Astrocyte (in vitro differentiated cells and primary cell): ENCODE data around the gene GH1. TPM values are rescaled to one million over a fixed set of nuclear protein-coding genes. Genes with fewer than 3 reads are reported as not detected.
"Not testable (repeated sequence)": the region's sequence is repeated elsewhere in the genome, so short reads cannot be mapped to it uniquely, and the experiment has no call there.

Experiments used
- DNase-seq: peaks from one replicate; pipeline ENCODE4 v3.0.0-alpha.2; 2010; ENCODE audit warnings: low read depth
- FAIRE-seq: peaks from 2 replicates; lab custom pipeline; 2011; peaks lifted over from hg19 to GRCh38; lab: Jason Lieb, UNC
- H2AFZ ChIP-seq: 2 replicates; pipeline ENCODE4 v1.6.0; 2012; ENCODE audit warnings: low read depth, low read length, inconsistent platforms
- H3K27ac ChIP-seq: 2 replicates; pipeline ENCODE4 v1.5.1; 2011; ENCODE audit warnings: low read depth, low read length, inconsistent platforms
- H3K27me3 ChIP-seq: 2 replicates; pipeline ENCODE4 v1.6.0; 2011; ENCODE audit warnings: low read length, inconsistent platforms; ENCODE audit not compliant: insufficient read depth
- H3K36me3 ChIP-seq: 2 replicates; pipeline ENCODE4 v1.5.1; 2011; ENCODE audit warnings: low read length, inconsistent platforms; ENCODE audit not compliant: insufficient read depth
- H3K4me1 ChIP-seq: 2 replicates; pipeline ENCODE4 v1.5.1; 2011; ENCODE audit warnings: low read length, inconsistent platforms; ENCODE audit not compliant: insufficient read depth
- H3K4me2 ChIP-seq: 2 replicates; pipeline ENCODE4 v1.6.0; 2012; ENCODE audit warnings: low read length, inconsistent platforms
- H3K4me3 ChIP-seq: 2 replicates; pipeline ENCODE4 v1.5.1; 2011; ENCODE audit warnings: low read depth, mild to moderate bottlenecking, low read length, inconsistent platforms; ENCODE audit not compliant: insufficient read depth
- H3K79me2 ChIP-seq: 2 replicates; pipeline ENCODE4 v1.6.0; 2012; ENCODE audit warnings: mild to moderate bottlenecking, low read length, inconsistent platforms; ENCODE audit not compliant: insufficient read depth
- H3K9ac ChIP-seq: 2 replicates; pipeline ENCODE4 v1.6.0; 2012; ENCODE audit warnings: mild to moderate bottlenecking, low read length, inconsistent platforms
- H3K9me3 ChIP-seq: 2 replicates; pipeline ENCODE4 v1.5.1; 2012; ENCODE audit warnings: low read depth, mild to moderate bottlenecking, low read length, inconsistent platforms; ENCODE audit not compliant: insufficient read depth
- H4K20me1 ChIP-seq: 2 replicates; pipeline ENCODE4 v1.6.0; 2012; ENCODE audit warnings: low read length, inconsistent platforms; ENCODE audit not compliant: insufficient read depth
- H3K27ac Mint-ChIP-seq: one replicate; pipeline ENCODE4 v1.8.0; 2021; ENCODE audit warnings: mild to moderate bottlenecking, mixed read lengths; ENCODE audit not compliant: unreplicated experiment
- H3K27me3 Mint-ChIP-seq: one replicate; pipeline ENCODE4 v1.8.0; 2021; ENCODE audit warnings: low read depth, mixed read lengths; ENCODE audit not compliant: unreplicated experiment
- H3K36me3 Mint-ChIP-seq: one replicate; pipeline ENCODE4 v1.8.0; 2021; ENCODE audit warnings: low read depth, mixed read lengths; ENCODE audit not compliant: unreplicated experiment
- H3K4me1 Mint-ChIP-seq: one replicate; pipeline ENCODE4 v1.8.0; 2021; ENCODE audit warnings: low read depth, mixed read lengths; ENCODE audit not compliant: unreplicated experiment
- H3K4me3 Mint-ChIP-seq: one replicate; pipeline ENCODE4 v1.8.0; 2021; ENCODE audit warnings: mild to moderate bottlenecking, moderate library complexity, mixed read lengths; ENCODE audit not compliant: unreplicated experiment
- H3K9me3 Mint-ChIP-seq: one replicate; pipeline ENCODE4 v1.8.0; 2021; ENCODE audit warnings: mild to moderate bottlenecking, mixed read lengths; ENCODE audit not compliant: unreplicated experiment
- total RNA-seq: library from RNA; stranded (reverse); gene quantifications from 2 replicates; pipeline ENCODE4 v1.2.1, GENCODE V29; 2021

The GH1 gene
- total RNA-seq, 1 donor from 2014 or later, result not detected

DNA sequence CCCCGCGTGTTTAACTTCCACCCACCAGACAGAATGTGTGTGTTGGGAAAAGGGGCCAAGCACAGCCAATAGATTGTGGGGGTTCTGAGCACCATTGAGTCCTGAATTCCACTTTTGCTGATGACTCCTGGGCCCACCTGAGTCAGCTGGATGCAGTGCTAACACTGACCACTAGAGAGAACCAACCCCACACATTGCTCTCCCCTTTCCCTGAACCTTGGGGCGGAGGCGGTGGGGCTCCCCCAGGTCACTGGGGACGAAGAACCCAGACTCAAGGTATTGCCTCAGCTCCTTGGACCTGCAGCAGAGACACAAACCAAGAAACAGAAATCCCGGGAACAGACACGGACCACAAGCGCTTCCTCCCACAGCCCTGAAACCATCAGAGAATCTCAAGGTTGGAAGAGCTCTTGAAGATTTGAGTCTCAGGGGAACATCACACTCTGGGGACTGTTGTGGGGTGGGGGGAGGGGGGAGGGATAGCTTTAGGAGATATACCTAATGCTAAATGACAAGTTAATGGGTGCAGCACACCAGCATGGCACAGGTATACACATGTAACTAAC, 44.5 kb downstream of the GH1 start:
- H4K20me1 ChIP-seq, H3K4me1 ChIP-seq, H3K27ac ChIP-seq, DNase-seq, H3K9ac ChIP-seq, H3K79me2 ChIP-seq, H3K27me3 ChIP-seq, H3K4me2 ChIP-seq, H3K27ac Mint-ChIP-seq, H2AFZ ChIP-seq, H3K9me3 ChIP-seq, H3K36me3 ChIP-seq, H3K9me3 Mint-ChIP-seq, H3K4me3 ChIP-seq, FAIRE-seq, H3K4me3 Mint-ChIP-seq, H3K36me3 Mint-ChIP-seq: not testable (repeated sequence)
- H3K27me3 Mint-ChIP-seq, result peaks cover 11% of the 10 kb centered on the region
- H3K4me1 Mint-ChIP-seq, result peaks cover 18% of the 10 kb centered on the region

DNA sequence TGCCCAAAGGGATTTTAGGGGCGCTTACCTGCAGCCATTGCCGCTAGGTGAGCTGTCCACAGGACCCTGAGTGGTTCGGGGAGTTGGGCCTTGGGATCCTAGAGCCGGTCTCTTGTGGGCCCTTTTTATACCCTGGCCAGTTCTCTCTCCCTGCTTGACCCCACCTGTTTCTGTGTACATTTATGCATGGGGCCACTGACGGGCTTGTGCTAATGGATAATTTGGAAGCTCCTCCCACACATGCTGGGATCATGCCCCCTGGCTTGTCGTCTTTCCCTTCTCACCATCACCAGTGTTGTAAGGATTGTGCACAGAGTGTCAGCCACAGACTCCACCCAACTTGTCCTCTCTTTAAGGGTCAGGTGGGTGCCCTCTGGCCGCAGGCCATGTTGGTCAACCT, 45.1 kb downstream of the GH1 start, which contains the start of gene CSH2:
TSS of gene CSH2 (minus strand) at position 101 of the 400 bp plus-strand sequence. CDS start at position 38, 63 bp downstream.
- not testable (repeated sequence) for FAIRE-seq, H3K9me3 Mint-ChIP-seq, DNase-seq

DNA sequence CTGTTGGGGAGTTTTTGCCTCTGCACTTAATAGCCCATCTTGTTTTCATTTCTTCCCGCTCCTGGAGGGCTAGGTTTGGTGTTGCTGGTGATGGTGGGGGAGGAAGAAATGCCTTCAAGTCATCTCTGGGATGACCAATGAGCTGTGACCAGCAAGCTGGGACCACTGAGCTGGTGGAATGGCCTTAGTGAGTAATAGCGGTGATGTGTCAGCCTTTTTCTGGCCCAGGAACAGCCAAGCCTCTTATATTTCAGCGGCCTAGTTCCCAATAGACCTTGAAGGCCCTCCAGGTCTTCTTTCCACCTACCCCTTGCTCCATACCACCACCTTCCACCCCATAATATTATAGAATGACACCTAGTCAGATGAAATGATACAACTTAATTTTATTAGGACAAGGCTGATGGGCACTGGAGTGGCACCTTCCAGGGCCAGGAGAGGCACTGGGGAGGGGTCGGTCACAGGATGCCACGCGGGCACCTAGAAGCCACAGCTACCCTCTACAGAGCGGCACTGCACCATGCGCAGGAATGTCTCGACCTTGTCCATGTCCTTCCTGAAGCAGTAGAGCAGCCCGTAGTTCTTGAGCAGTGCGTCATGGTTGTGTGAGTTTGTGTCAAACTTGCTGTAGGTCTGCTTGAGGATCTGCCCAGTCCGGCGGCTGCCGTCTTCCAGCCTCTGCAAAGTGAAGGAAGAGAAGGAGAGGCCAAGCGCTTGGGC, 46.8 kb downstream of the GH1 start:
- H3K27me3 Mint-ChIP-seq, H3K27me3 ChIP-seq, H3K9me3 ChIP-seq, DNase-seq, FAIRE-seq, H3K4me3 ChIP-seq, H4K20me1 ChIP-seq, H3K9me3 Mint-ChIP-seq, H3K36me3 Mint-ChIP-seq, H3K4me3 Mint-ChIP-seq, H3K79me2 ChIP-seq, H3K4me2 ChIP-seq, H3K27ac ChIP-seq, H2AFZ ChIP-seq, H3K9ac ChIP-seq, H3K4me1 ChIP-seq, H3K36me3 ChIP-seq, H3K27ac Mint-ChIP-seq: not testable (repeated sequence)
- peaks cover 18% of the 10 kb centered on the region for H3K4me1 Mint-ChIP-seq

More for the DNA sequence above, 45.1 kb downstream of the GH1 start, which contains the start of gene CSH2:
- not testable (repeated sequence) for H2AFZ ChIP-seq, H3K27me3 ChIP-seq, H4K20me1 ChIP-seq, H3K27me3 Mint-ChIP-seq, H3K36me3 ChIP-seq, H3K4me3 ChIP-seq, H3K27ac ChIP-seq, H3K27ac Mint-ChIP-seq, H3K9me3 ChIP-seq, H3K4me1 ChIP-seq, H3K9ac ChIP-seq, H3K36me3 Mint-ChIP-seq, H3K79me2 ChIP-seq, H3K4me2 ChIP-seq, H3K4me3 Mint-ChIP-seq
- H3K4me1 Mint-ChIP-seq, result peaks cover 18% of the 10 kb centered on the region

DNA sequence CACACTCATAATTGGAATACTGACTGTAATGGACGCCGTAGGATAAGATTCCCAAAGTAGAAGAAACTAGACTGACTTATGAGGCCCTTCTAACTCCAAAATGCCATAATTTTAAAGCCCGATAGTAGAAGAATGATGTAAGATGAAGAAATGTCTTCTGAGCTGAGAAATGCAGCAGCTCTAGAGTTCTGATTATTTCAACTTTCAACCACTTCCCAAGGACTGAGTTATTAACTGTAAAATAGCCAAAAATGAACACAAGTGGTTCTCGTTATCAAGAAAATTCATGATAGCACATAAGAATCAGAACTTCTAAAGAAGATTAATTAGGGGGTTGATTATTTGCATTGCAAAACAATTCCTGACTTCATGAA, 48.4 kb downstream of the GH1 start:
- not testable (repeated sequence) for H3K4me1 ChIP-seq, H3K9me3 ChIP-seq, H3K4me3 Mint-ChIP-seq, H3K27ac ChIP-seq, H3K4me2 ChIP-seq, H3K79me2 ChIP-seq, DNase-seq, H3K36me3 Mint-ChIP-seq, H4K20me1 ChIP-seq, H2AFZ ChIP-seq, H3K36me3 ChIP-seq, H3K4me3 ChIP-seq, H3K27me3 Mint-ChIP-seq, H3K9ac ChIP-seq, FAIRE-seq, H3K27me3 ChIP-seq, H3K9me3 Mint-ChIP-seq
- Mint-ChIP-seq H3K4me1 (peaks cover 18% of the 10 kb centered on the region), H3K27ac (peak overlapping the region; percentile 14)

DNA sequence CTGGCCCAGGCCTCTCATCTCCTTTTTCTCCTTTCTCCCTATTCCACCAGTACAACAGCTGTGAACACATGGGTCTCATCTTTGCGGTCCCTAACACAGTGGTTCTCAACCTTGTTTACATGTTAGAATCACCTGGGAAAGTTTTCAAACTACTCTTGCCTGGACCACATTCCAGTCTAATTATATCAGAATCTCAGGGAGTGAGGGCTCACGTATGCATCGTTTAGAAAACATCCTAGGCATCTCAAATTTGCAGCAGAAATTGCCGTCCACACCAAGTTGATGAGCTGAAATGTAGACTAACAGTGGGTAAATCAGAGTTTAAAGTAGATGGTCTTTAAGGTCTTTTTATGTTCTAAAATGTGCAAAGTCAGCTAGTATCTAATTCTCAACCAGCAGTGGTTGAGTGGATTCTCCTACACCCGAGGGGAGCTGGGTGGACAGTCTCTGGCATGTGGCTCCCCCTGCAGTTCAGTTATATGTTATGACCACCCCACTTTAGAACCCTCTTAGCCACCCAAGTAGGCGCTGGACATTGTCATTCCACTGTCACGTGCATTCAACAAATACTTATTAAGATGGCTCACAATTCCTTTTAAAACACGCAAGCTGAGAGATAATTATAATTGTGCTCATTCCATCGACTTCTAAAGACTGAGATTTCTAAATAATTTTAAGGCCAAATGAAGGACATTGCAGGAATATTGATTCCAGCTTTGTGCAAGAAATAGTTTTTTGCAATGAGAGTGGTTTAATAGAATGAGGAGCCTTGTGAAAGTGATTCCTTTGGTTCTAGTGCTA, 48.9 kb downstream of the GH1 start:
- H3K27me3 ChIP-seq, H3K4me3 Mint-ChIP-seq, H3K9me3 ChIP-seq, H3K9ac ChIP-seq, H3K79me2 ChIP-seq, H3K9me3 Mint-ChIP-seq, H3K36me3 ChIP-seq, H3K4me2 ChIP-seq, H2AFZ ChIP-seq, H3K27me3 Mint-ChIP-seq, H4K20me1 ChIP-seq, H3K27ac ChIP-seq, H3K36me3 Mint-ChIP-seq, FAIRE-seq, H3K4me1 ChIP-seq, H3K4me3 ChIP-seq: not testable (repeated sequence)
- Mint-ChIP-seq H3K4me1 (peaks cover 18% of the 10 kb centered on the region), H3K27ac (peak overlapping the region; percentile 77)
- DNase-seq, result peak; percentile 25
